Measurements from ENCODE around the gene MECP2.

The MECP2 gene

GRCh38 chrX:154046031-154046781 lies 51.3 kb downstream of the MECP2 start:
- Histone ChIP-seq H3K9ac (ENCODE audit: low read length in 2 of 2) (no peak overlapping the region), H3K36me3 (ENCODE audit: control insufficient read depth in 2 of 2, insufficient read depth in 2 of 2, low read length in 2 of 2) (no peaks in the 10 kb centered on the region), H3K4me3 (ENCODE audit: low read length in 2 of 2) (peak overlapping the region in 1 of 2 donors; percentile 12), H3K27me3 (ENCODE audit: control insufficient read depth in 1 of 2, insufficient read depth in 2 of 2, low read length in 2 of 2) (peaks cover 0 to 14% of the 10 kb centered on the region in 2 donors), H3K9me3 (ENCODE audit: control insufficient read depth in 2 of 2, low read length in 2 of 2) (no peaks in the 10 kb centered on the region), H3K27ac (ENCODE audit: low read length) (peak overlapping the region; percentile 62), H3K4me1 (ENCODE audit: control insufficient read depth, insufficient read depth, low read length) (peaks cover 60% of the 10 kb centered on the region)

- H3K4me1 ChIP-seq (ENCODE audit: control insufficient read depth, insufficient read depth, low read length), result peaks cover 49% of the 10 kb centered on the region
- no peak overlapping the region for H3K27ac ChIP-seq (ENCODE audit: low read length)
- H3K27me3 ChIP-seq (ENCODE audit: control insufficient read depth in 1 of 2, insufficient read depth in 2 of 2, low read length in 2 of 2), result peaks cover 0 to 10% of the 10 kb centered on the region in 2 donors
- no peaks in the 10 kb centered on the region for H3K36me3 ChIP-seq (ENCODE audit: control insufficient read depth in 2 of 2, insufficient read depth in 2 of 2, low read length in 2 of 2)
- no peaks in the 10 kb centered on the region for H3K9me3 ChIP-seq (ENCODE audit: control insufficient read depth in 2 of 2, low read length in 2 of 2)
- H3K4me3 ChIP-seq (ENCODE audit: low read length in 2 of 2), result no peak overlapping the region
- H3K9ac ChIP-seq (ENCODE audit: low read length in 2 of 2), result no peak overlapping the region
Measured at GRCh38 chrX:154044091-154044490, 53.4 kb downstream of the MECP2 start.

GRCh38 chrX:154043003-154043763 lies 54.3 kb downstream of the MECP2 start:
- no peak overlapping the region for H3K4me3 ChIP-seq (ENCODE audit: low read length in 2 of 2)
- H3K9ac ChIP-seq (ENCODE audit: low read length in 2 of 2), result no peak overlapping the region
- peaks cover 0 to 10% of the 10 kb centered on the region in 2 donors for H3K27me3 ChIP-seq (ENCODE audit: control insufficient read depth in 1 of 2, insufficient read depth in 2 of 2, low read length in 2 of 2)
- H3K36me3 ChIP-seq (ENCODE audit: control insufficient read depth in 2 of 2, insufficient read depth in 2 of 2, low read length in 2 of 2), result peaks cover 0 to 2% of the 10 kb centered on the region in 2 donors
- H3K27ac ChIP-seq (ENCODE audit: low read length), result no peak overlapping the region
- H3K9me3 ChIP-seq (ENCODE audit: control insufficient read depth in 2 of 2, low read length in 2 of 2), result no peaks in the 10 kb centered on the region
- H3K4me1 ChIP-seq (ENCODE audit: control insufficient read depth, insufficient read depth, low read length), result peaks cover 43% of the 10 kb centered on the region

DNA sequence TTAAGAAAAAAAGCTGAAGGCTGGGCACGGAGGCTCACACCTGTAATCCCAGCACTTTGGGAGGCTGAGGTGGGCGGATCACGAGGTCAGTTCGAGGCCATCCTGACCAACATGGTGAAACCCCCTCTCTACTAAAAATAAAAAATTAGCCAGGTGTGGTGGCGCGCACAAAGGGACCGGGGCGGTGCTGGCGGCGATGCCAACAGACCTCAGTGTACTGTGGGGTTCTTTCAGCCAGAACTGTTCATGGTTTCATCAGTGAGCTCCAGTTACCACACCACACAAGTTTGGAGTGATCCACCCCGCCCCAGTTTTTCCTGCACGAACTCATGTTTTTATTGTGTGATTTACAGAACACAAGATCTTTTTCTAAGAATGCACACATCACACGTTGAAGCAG lies 56.7 kb downstream of the MECP2 start:
- peaks cover 0 to 2% of the 10 kb centered on the region in 2 donors for H3K36me3 ChIP-seq (ENCODE audit: control insufficient read depth in 2 of 2, insufficient read depth in 2 of 2, low read length in 2 of 2)

GRCh38 chrX:154040307-154040756 lies 57.2 kb downstream of the MECP2 start:
- peaks cover 0 to 4% of the 10 kb centered on the region in 2 donors for H3K27me3 ChIP-seq (ENCODE audit: control insufficient read depth in 1 of 2, insufficient read depth in 2 of 2, low read length in 2 of 2)
- no peak overlapping the region for H3K27ac ChIP-seq (ENCODE audit: low read length)
- no peaks in the 10 kb centered on the region for H3K9me3 ChIP-seq (ENCODE audit: control insufficient read depth in 2 of 2, low read length in 2 of 2)
- no peak overlapping the region for H3K9ac ChIP-seq (ENCODE audit: low read length in 2 of 2)
- H3K36me3 ChIP-seq (ENCODE audit: control insufficient read depth in 2 of 2, insufficient read depth in 2 of 2, low read length in 2 of 2), result peaks cover 0 to 2% of the 10 kb centered on the region in 2 donors
- peaks cover 32% of the 10 kb centered on the region for H3K4me1 ChIP-seq (ENCODE audit: control insufficient read depth, insufficient read depth, low read length)
- no peak overlapping the region for H3K4me3 ChIP-seq (ENCODE audit: low read length in 2 of 2)

More for the DNA sequence above, 56.7 kb downstream of the MECP2 start:
- H3K9me3 ChIP-seq (ENCODE audit: control insufficient read depth in 2 of 2, low read length in 2 of 2), result no peaks in the 10 kb centered on the region
- peaks cover 32% of the 10 kb centered on the region for H3K4me1 ChIP-seq (ENCODE audit: control insufficient read depth, insufficient read depth, low read length)
- peaks cover 0 to 4% of the 10 kb centered on the region in 2 donors for H3K27me3 ChIP-seq (ENCODE audit: control insufficient read depth in 1 of 2, insufficient read depth in 2 of 2, low read length in 2 of 2)
- H3K4me3 ChIP-seq (ENCODE audit: low read length in 2 of 2), result no peak overlapping the region
- no peak overlapping the region for H3K9ac ChIP-seq (ENCODE audit: low read length in 2 of 2)
- H3K27ac ChIP-seq (ENCODE audit: low read length), result no peak overlapping the region

DNA sequence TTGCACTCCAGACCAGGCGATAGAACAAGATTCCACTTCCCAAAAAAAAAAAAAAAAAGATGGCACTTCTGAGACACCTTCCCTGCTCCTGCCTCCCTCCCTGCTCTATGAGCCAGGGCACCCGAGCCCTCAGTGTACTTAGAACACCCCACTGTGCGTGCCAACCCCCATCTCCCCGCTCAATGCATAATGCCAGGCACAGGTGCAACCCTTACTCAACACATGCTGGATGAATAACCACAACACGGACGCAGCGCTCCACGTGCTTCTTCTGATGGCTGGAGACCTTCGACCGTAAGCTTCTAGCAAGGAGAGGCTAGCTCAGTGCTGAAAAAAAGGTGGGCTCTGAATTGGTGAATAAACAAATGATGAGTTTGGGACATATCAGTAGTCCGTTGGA lies 57.9 kb downstream of the MECP2 start:
- no peak overlapping the region for H3K4me3 ChIP-seq (ENCODE audit: low read length in 2 of 2)
- H3K27me3 ChIP-seq (ENCODE audit: control insufficient read depth in 1 of 2, insufficient read depth in 2 of 2, low read length in 2 of 2), result peaks cover 0 to 4% of the 10 kb centered on the region in 2 donors
- H3K9me3 ChIP-seq (ENCODE audit: control insufficient read depth in 2 of 2, low read length in 2 of 2), result no peaks in the 10 kb centered on the region
- peaks cover 0 to 2% of the 10 kb centered on the region in 2 donors for H3K36me3 ChIP-seq (ENCODE audit: control insufficient read depth in 2 of 2, insufficient read depth in 2 of 2, low read length in 2 of 2)
- no peak overlapping the region for H3K27ac ChIP-seq (ENCODE audit: low read length)
- H3K4me1 ChIP-seq (ENCODE audit: control insufficient read depth, insufficient read depth, low read length), result peaks cover 28% of the 10 kb centered on the region
- H3K9ac ChIP-seq (ENCODE audit: low read length in 2 of 2), result no peak overlapping the region

- Histone ChIP-seq H3K9me3 (ENCODE audit: control insufficient read depth in 2 of 2, low read length in 2 of 2) (no peaks in the 10 kb centered on the region), H3K4me3 (ENCODE audit: low read length in 2 of 2) (no peak overlapping the region), H3K27me3 (ENCODE audit: control insufficient read depth in 1 of 2, insufficient read depth in 2 of 2, low read length in 2 of 2) (peaks cover 0 to 4% of the 10 kb centered on the region in 2 donors), H3K9ac (ENCODE audit: low read length in 2 of 2) (no peak overlapping the region), H3K27ac (ENCODE audit: low read length) (no peak overlapping the region), H3K4me1 (ENCODE audit: control insufficient read depth, insufficient read depth, low read length) (peaks cover 28% of the 10 kb centered on the region), H3K36me3 (ENCODE audit: control insufficient read depth in 2 of 2, insufficient read depth in 2 of 2, low read length in 2 of 2) (peaks cover 0 to 2% of the 10 kb centered on the region in 2 donors)
Measured at GRCh38 chrX:154038656-154039055, 58.9 kb downstream of the MECP2 start.

GRCh38 chrX:154037754-154038153 lies 59.8 kb downstream of the MECP2 start:
- Histone ChIP-seq H3K27ac (ENCODE audit: low read length) (no peak overlapping the region), H3K27me3 (ENCODE audit: control insufficient read depth in 1 of 2, insufficient read depth in 2 of 2, low read length in 2 of 2) (peaks cover 0 to 8% of the 10 kb centered on the region in 2 donors), H3K4me1 (ENCODE audit: control insufficient read depth, insufficient read depth, low read length) (peaks cover 28% of the 10 kb centered on the region), H3K4me3 (ENCODE audit: low read length in 2 of 2) (no peak overlapping the region), H3K9me3 (ENCODE audit: control insufficient read depth in 2 of 2, low read length in 2 of 2) (no peaks in the 10 kb centered on the region), H3K9ac (ENCODE audit: low read length in 2 of 2) (no peak overlapping the region), H3K36me3 (ENCODE audit: control insufficient read depth in 2 of 2, insufficient read depth in 2 of 2, low read length in 2 of 2) (peaks cover 0 to 2% of the 10 kb centered on the region in 2 donors)

- Histone ChIP-seq H3K27ac (ENCODE audit: low read length) (no peak overlapping the region), H3K9ac (ENCODE audit: low read length in 2 of 2) (no peak overlapping the region), H3K36me3 (ENCODE audit: control insufficient read depth in 2 of 2, insufficient read depth in 2 of 2, low read length in 2 of 2) (peaks cover 1 to 10% of the 10 kb centered on the region in 2 donors), H3K9me3 (ENCODE audit: control insufficient read depth in 2 of 2, low read length in 2 of 2) (no peaks in the 10 kb centered on the region), H3K4me1 (ENCODE audit: control insufficient read depth, insufficient read depth, low read length) (peaks cover 33% of the 10 kb centered on the region), H3K4me3 (ENCODE audit: low read length in 2 of 2) (no peak overlapping the region), H3K27me3 (ENCODE audit: control insufficient read depth in 1 of 2, insufficient read depth in 2 of 2, low read length in 2 of 2) (peaks cover 0 to 9% of the 10 kb centered on the region in 2 donors)
Measured at GRCh38 chrX:154036513-154036912, 61.0 kb downstream of the MECP2 start.

- Histone ChIP-seq H3K27ac (ENCODE audit: low read length) (no peak overlapping the region), H3K27me3 (ENCODE audit: control insufficient read depth in 1 of 2, insufficient read depth in 2 of 2, low read length in 2 of 2) (peaks cover 0 to 5% of the 10 kb centered on the region in 2 donors), H3K4me1 (ENCODE audit: control insufficient read depth, insufficient read depth, low read length) (peaks cover 21% of the 10 kb centered on the region), H3K9ac (ENCODE audit: low read length in 2 of 2) (no peak overlapping the region), H3K36me3 (ENCODE audit: control insufficient read depth in 2 of 2, insufficient read depth in 2 of 2, low read length in 2 of 2) (peaks cover 7 to 15% of the 10 kb centered on the region in 2 donors), H3K4me3 (ENCODE audit: low read length in 2 of 2) (no peak overlapping the region), H3K9me3 (ENCODE audit: control insufficient read depth in 2 of 2, low read length in 2 of 2) (no peaks in the 10 kb centered on the region)
Measured at GRCh38 chrX:154033848-154034247, 63.7 kb downstream of the MECP2 start.

Data from stomach smooth muscle (tissue), 2 donors.